Lower lobe of right lung (tissue), 2 donors: ENCODE data around the gene SLC49A4. TPM values are rescaled to one million over a fixed set of nuclear protein-coding genes. Genes with fewer than 3 reads are reported as not detected.

Experiments used
- ATAC-seq, 2 donors: fragments of 200-7000 bp; cut with Tn5 transposase; one replicate each; pipeline ENCODE4 v1.9.1; 2020 to 2022; ENCODE audit warnings: mild to moderate bottlenecking in 2 of 2, moderate library complexity in 2 of 2
- DNase-seq: peaks from one replicate; pipeline ENCODE4 v3.0.0-alpha.2; 2020
- H3K27ac ChIP-seq: fragments of 200-600 bp; one replicate; pipeline ENCODE4 v1.8.0; 2022
- H3K27me3 ChIP-seq: fragments of 200-600 bp; one replicate; pipeline ENCODE4 v1.8.0; 2022; ENCODE audit warnings: low read depth
- H3K36me3 ChIP-seq: fragments of 200-600 bp; one replicate; pipeline ENCODE4 v1.8.0; 2022; ENCODE audit warnings: mild to moderate bottlenecking
- H3K4me1 ChIP-seq: fragments of 200-600 bp; one replicate; pipeline ENCODE4 v1.8.0; 2022
- H3K4me3 ChIP-seq: fragments of 200-600 bp; one replicate; pipeline ENCODE4 v1.8.0; 2022; ENCODE audit warnings: mild to moderate bottlenecking
- H3K9me3 ChIP-seq: fragments of 200-600 bp; one replicate; pipeline ENCODE4 v1.8.0; 2022
- CTCF ChIP-seq: fragments of 200-600 bp; IDR thresholded peaks from one replicate; pipeline ENCODE4 v1.8.0; 2022; ENCODE audit warnings: antibody characterized with exemption, mild to moderate bottlenecking
- intact Hi-C: fragments of 100-400 bp; cut with DNase I; formaldehyde crosslinking; loops from one replicate; pipeline ENCODE4 v1.11.0; 2022
- total RNA-seq: library from RNA; stranded (reverse); fragmentation: NEBNext Ultra II Directional; extraction: Animal tissue kit (Norgen Biotek cat#: 25700); gene quantifications from one replicate; pipeline ENCODE4 v1.2.1, GENCODE V29; 2021
- donor health status: DM: no; HTN: yes; CAD: no; lungs with severe emphysema.

Gene SLC49A4
- total RNA-seq, 1 donor from 2014 or later = 14.9 TPM

- DNase-seq (no peak), ATAC-seq (no peak)
Observed at GRCh38 chr3:122893754-122894668, 99.1 kb downstream of the SLC49A4 start.

GRCh38 chr3:122898298-122898697 is 103.4 kb downstream of the SLC49A4 start:
- no peak for TF ChIP-seq CTCF
- Histone ChIP-seq H3K9me3 (no peaks in the 10 kb centered on the region), H3K4me1 (no peaks in the 10 kb centered on the region), H3K27ac (no peak overlapping the region), H3K36me3 (no peaks in the 10 kb centered on the region), H3K27me3 (no peaks in the 10 kb centered on the region), H3K4me3 (no peak overlapping the region)
- intact Hi-C loops = no loop called here
- ATAC-seq = no peak
- no peak for DNase-seq

More at GRCh38 chr3:122893754-122894668, 99.1 kb downstream of the SLC49A4 start:
- Histone ChIP-seq H3K4me1 (peaks cover 9% of the 10 kb centered on the region), H3K27ac (no peak overlapping the region), H3K9me3 (no peaks in the 10 kb centered on the region), H3K36me3 (no peaks in the 10 kb centered on the region), H3K27me3 (no peaks in the 10 kb centered on the region), H3K4me3 (no peak overlapping the region)
- no peak for TF ChIP-seq CTCF
- intact Hi-C loops = no loop called here

- Histone ChIP-seq H3K27ac (no peak overlapping the region), H3K27me3 (no peaks in the 10 kb centered on the region), H3K9me3 (no peaks in the 10 kb centered on the region), H3K4me3 (no peak overlapping the region), H3K36me3 (no peaks in the 10 kb centered on the region), H3K4me1 (no peaks in the 10 kb centered on the region)
- ATAC-seq (no peak), DNase-seq (no peak)
- intact Hi-C loops = no loop called here
- no peak for TF ChIP-seq CTCF
Observed at GRCh38 chr3:122902326-122902725, 107.5 kb downstream of the SLC49A4 start.

GRCh38 chr3:122903171-122903570 is 108.3 kb downstream of the SLC49A4 start:
- Histone ChIP-seq H3K4me1 (no peaks in the 10 kb centered on the region), H3K27ac (no peak overlapping the region), H3K9me3 (no peaks in the 10 kb centered on the region), H3K36me3 (no peaks in the 10 kb centered on the region), H3K4me3 (no peak overlapping the region), H3K27me3 (no peaks in the 10 kb centered on the region)
- ATAC-seq = no peak
- intact Hi-C loops = no loop called here
- TF ChIP-seq CTCF = no peak
- DNase-seq = no peak

GRCh38 chr3:122907471-122907870 is 112.6 kb downstream of the SLC49A4 start:
- intact Hi-C loops = no loop called here
- no peak for TF ChIP-seq CTCF

More at GRCh38 chr3:122907471-122907870, 112.6 kb downstream of the SLC49A4 start:
- no peak overlapping the region for H3K27ac ChIP-seq
- H3K36me3 ChIP-seq = no peaks in the 10 kb centered on the region
- no peak for ATAC-seq
- no peak overlapping the region for H3K4me3 ChIP-seq
- DNase-seq = no peak
- no peaks in the 10 kb centered on the region for H3K9me3 ChIP-seq
- H3K27me3 ChIP-seq = peaks cover 10% of the 10 kb centered on the region
- no peaks in the 10 kb centered on the region for H3K4me1 ChIP-seq
